ENCODE data around the gene SLC25A12.

DNA sequence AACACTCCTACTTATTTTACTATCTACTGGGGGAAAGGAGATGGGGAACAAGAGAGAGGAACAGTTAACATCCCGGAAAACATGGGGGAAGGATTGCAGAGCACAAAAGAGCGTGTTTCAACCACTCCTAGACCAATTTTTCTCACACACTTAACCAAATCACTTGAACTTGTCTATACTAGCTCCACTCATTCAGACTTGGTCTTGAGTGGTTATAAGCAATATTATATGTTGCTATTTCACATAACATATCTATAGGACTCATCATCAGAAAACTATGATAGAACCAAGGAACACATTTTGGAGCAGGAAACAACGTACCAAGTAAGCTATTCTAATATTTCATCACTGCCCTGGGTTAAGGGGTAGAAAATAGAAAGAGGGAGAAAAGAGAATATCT, 31.5 kb downstream of the SLC25A12 start:
- TF ChIP-seq GATA2 (IDR thresholded peaks at IDR 0.05; ENCODE audit: low read depth, low read length): no peak
- TF ChIP-seq GATA3 (IDR thresholded peaks at IDR 0.05; ENCODE audit: low read depth, low read length): no peak
